ENCODE data around the gene PCYT2. TPM values are rescaled to one million over a fixed set of nuclear protein-coding genes. Genes with fewer than 3 reads are reported as not detected.

PCYT2 gene
- total and polyA plus RNA-seq, 2 donors (not counting 3 experiments of a cell fraction or from before 2014, with no cell fraction given), result 52.0 to 57.1 TPM

DNA sequence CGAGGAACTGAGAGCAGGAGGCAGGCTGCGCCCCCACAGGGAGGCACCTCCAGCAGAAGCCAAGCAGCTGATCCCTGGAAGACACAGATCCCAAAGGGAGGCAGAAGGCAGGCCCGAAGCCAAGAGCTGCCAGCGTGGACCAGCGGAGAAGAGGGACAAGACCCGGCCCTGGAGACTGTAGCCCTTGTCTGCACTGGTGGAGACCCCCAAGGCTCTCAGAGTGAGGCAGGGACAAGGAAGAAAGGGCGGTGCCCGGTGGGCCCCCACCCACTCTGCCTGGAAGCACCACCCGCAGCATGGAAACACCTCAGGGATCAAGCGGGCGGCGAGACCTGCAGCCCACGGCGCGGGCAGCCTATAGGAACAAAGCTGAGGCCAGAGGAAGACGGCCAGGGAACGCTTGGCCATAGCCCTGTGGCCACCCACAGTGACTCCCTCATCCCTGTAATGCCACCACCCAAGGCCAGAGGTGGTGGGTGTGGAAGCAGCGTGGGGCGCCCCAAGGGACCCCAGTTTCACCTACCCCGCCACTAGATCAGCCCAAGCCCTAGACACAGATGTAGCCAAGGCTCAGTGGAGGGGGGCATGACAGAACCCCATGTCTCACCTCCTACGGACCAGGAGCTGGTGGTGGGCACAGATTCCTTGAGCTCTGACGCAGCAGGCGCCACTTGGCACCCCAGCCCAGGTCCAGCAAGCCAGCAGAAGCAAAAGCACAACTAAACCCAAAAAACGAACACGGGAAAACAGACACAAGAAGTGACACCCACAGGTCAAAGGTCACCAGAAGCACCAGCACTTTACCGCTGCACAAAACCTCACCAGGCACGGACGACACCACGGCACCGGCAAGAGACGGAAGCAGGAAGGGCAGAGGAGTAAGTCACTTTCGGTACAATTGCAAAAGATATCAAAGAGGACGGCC, 9.7 kb upstream of the PCYT2 start:
- intact Hi-C loops (cut with micrococcal nuclease), result no loop called here
- Histone ChIP-seq H3K9ac (replicated peaks; ENCODE audit: extremely low read depth, insufficient read depth, low read length) (no peak overlapping the region), H3K4me3 (replicated peaks in 1 of 3; ENCODE audit: insufficient read depth in 1 of 3, low read depth in 1 of 3, low read length in 3 of 3) (no peak overlapping the region), H3K36me3 (ENCODE audit: control insufficient read depth in 2 of 2, extremely low read depth in 1 of 2, insufficient read depth in 2 of 2, low read length in 2 of 2) (peaks cover 0 to 26% of the 10 kb centered on the region in 2 experiments), H3K4me1 (ENCODE audit: control insufficient read depth, extremely low read depth, insufficient read depth, low read length) (peaks cover 18% of the 10 kb centered on the region), H3K27me3 (ENCODE audit: control insufficient read depth in 2 of 2, insufficient read depth in 2 of 2, low read length in 2 of 2) (no peaks in the 10 kb centered on the region), H3K9me3 (replicated peaks; ENCODE audit: control insufficient read depth, insufficient read depth, low read length) (no peaks in the 10 kb centered on the region), H2AFZ (ENCODE audit: low read depth, low read length) (no peak overlapping the region), H3K4me2 (ENCODE audit: insufficient read depth, low read length) (no peak overlapping the region), H3K9me1 (replicated peaks; ENCODE audit: control insufficient read depth, extremely low read depth, insufficient read depth, low read length) (no peaks in the 10 kb centered on the region), H3K79me2 (ENCODE audit: control insufficient read depth, insufficient read depth, low read length) (peaks cover 66% of the 10 kb centered on the region), H3K27ac (ENCODE audit: insufficient read depth, low read depth, low read length) (no peak overlapping the region), H4K20me1 (replicated peaks; ENCODE audit: control insufficient read depth, extremely low read depth, insufficient read depth, low read length) (no peaks in the 10 kb centered on the region)
- CTCF ChIA-PET, result no interaction called here
- no peak for FAIRE-seq
- TF ChIP-seq, protein P1, sequence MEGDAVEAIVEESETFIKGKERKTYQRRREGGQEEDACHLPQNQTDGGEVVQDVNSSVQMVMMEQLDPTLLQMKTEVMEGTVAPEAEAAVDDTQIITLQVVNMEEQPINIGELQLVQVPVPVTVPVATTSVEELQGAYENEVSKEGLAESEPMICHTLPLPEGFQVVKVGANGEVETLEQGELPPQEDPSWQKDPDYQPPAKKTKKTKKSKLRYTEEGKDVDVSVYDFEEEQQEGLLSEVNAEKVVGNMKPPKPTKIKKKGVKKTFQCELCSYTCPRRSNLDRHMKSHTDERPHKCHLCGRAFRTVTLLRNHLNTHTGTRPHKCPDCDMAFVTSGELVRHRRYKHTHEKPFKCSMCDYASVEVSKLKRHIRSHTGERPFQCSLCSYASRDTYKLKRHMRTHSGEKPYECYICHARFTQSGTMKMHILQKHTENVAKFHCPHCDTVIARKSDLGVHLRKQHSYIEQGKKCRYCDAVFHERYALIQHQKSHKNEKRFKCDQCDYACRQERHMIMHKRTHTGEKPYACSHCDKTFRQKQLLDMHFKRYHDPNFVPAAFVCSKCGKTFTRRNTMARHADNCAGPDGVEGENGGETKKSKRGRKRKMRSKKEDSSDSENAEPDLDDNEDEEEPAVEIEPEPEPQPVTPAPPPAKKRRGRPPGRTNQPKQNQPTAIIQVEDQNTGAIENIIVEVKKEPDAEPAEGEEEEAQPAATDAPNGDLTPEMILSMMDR (IDR thresholded peaks at IDR 0.05; ENCODE audit: extremely low read depth in 1 of 2, insufficient read depth in 1 of 2, low read depth in 1 of 2, low read length in 2 of 2), result no peak
- TF ChIP-seq, protein P2, sequence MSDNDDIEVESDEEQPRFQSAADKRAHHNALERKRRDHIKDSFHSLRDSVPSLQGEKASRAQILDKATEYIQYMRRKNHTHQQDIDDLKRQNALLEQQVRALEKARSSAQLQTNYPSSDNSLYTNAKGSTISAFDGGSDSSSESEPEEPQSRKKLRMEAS (IDR thresholded peaks at IDR 0.05; ENCODE audit: insufficient read depth, insufficient read length), result no peak
- dilution Hi-C loops (cut with MboI; ENCODE audit: extremely low pct_ligation_motif_present, low sequenced_read_pairs), result no loop called here
- no TSS peak for BruUV-seq (replicated peaks)
- POLR2A ChIA-PET, result no interaction called here
- no peak for DNase-seq (ENCODE audit: low read depth, low spot score)

Measured in endothelial cell of umbilical vein (primary cell).